HEK293 (cell line): Measurements from ENCODE around the gene FBXO40.
"Not testable (repeated sequence)": the region's sequence is repeated elsewhere in the genome, so short reads cannot be mapped to it uniquely, and the experiment has no call there.

ENCODE experiments used
- ATF2 ChIP-seq: fragments of 450-650 bp; formaldehyde crosslinking; IDR thresholded peaks from 2 replicates; pipeline ENCODE4 v1.5.1; 2016; ENCODE audit warnings: missing biosample characterization, missing genetic modification characterization, low read depth
- YY1 ChIP-seq: fragments of 450-650 bp; formaldehyde crosslinking; IDR thresholded peaks from 2 replicates; pipeline ENCODE4 v1.5.1; 2018; ENCODE audit warnings: missing biosample characterization, missing genetic modification characterization
- ZNF10 ChIP-seq: fragments of 450-650 bp; formaldehyde crosslinking; IDR thresholded peaks from 2 replicates; pipeline ENCODE4 v1.5.1; 2017; ENCODE audit warnings: missing biosample characterization, missing genetic modification characterization
- ZNF510 ChIP-seq: fragments of 450-650 bp; formaldehyde crosslinking; IDR thresholded peaks from 2 replicates; pipeline ENCODE4 v1.5.1; 2018; ENCODE audit warnings: mild to moderate bottlenecking, missing genetic modification characterization, missing biosample characterization; ENCODE audit not compliant: insufficient replicate concordance
- ZNF544 ChIP-seq: fragments of 450-650 bp; formaldehyde crosslinking; IDR thresholded peaks from 2 replicates; pipeline ENCODE4 v1.5.0; 2017; ENCODE audit warnings: missing biosample characterization, missing genetic modification characterization
- ZNF555 ChIP-seq: fragments of 450-650 bp; formaldehyde crosslinking; conservative IDR thresholded peaks from 2 replicates; pipeline ENCODE4 v1.5.1; 2017; ENCODE audit warnings: missing biosample characterization, mild to moderate bottlenecking, missing genetic modification characterization, inconsistent platforms
- ZNF654 ChIP-seq: fragments of 450-650 bp; formaldehyde crosslinking; IDR thresholded peaks from 2 replicates; pipeline ENCODE4 v1.5.1; 2016; ENCODE audit warnings: low read depth, missing biosample characterization, missing genetic modification characterization
- ZNF76 ChIP-seq: fragments of 450-650 bp; formaldehyde crosslinking; IDR thresholded peaks from 2 replicates; pipeline ENCODE4; 2016; ENCODE audit warnings: low read depth, missing biosample characterization, missing genetic modification characterization, borderline replicate concordance
- TF ChIP-seq, protein P1 (sequence below): fragments of 450-650 bp; formaldehyde crosslinking; IDR thresholded peaks from 2 replicates; pipeline ENCODE4 v1.5.1; 2016; ENCODE audit warnings: missing biosample characterization, missing genetic modification characterization

DNA sequence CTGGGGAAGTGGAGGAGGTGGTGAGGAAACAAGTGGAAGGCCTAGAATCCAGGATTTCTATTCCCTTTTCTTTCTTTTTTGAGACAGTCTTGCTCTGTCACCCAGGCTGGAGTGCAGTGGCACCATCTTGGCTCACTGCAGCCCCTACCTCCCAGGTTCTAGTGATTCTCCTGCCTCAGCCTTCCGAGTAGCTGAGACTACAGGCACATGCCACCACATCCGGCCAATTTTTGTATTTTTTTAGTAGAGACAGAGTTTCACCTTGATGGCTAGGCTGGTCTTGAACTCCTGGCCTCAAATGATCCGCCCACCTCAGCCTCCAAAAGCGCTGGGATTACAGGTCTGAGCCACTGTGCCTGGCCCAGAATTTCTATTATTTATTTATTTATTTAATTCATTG is 627 bp downstream of the FBXO40 start:
- TF ChIP-seq, protein P1, sequence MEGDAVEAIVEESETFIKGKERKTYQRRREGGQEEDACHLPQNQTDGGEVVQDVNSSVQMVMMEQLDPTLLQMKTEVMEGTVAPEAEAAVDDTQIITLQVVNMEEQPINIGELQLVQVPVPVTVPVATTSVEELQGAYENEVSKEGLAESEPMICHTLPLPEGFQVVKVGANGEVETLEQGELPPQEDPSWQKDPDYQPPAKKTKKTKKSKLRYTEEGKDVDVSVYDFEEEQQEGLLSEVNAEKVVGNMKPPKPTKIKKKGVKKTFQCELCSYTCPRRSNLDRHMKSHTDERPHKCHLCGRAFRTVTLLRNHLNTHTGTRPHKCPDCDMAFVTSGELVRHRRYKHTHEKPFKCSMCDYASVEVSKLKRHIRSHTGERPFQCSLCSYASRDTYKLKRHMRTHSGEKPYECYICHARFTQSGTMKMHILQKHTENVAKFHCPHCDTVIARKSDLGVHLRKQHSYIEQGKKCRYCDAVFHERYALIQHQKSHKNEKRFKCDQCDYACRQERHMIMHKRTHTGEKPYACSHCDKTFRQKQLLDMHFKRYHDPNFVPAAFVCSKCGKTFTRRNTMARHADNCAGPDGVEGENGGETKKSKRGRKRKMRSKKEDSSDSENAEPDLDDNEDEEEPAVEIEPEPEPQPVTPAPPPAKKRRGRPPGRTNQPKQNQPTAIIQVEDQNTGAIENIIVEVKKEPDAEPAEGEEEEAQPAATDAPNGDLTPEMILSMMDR (tag by site-specific recombination), result not testable (repeated sequence)
- TF ChIP-seq YY1 (tag by site-specific recombination); ZNF654 (tag by site-specific recombination); ZNF544; ATF2; ZNF10 (tag by site-specific recombination); ZNF76 (tag by site-specific recombination); ZNF510; ZNF555 (tag by site-specific recombination): not testable (repeated sequence)
